H1 (cell line): ENCODE results near the gene SPG7. TPM values are rescaled to one million over a fixed set of nuclear protein-coding genes. Genes with fewer than 3 reads are reported as not detected.
A peak's percentile ranks its signal among the peaks of the same experiment; 100 is the strongest.

ENCODE experiments used
- HDAC2 ChIP-seq, 2 experiments: fragments of 300-600 bp in 1 of 2; sonication (generic) in 1 of 2; IDR thresholded peaks; 2 replicates each; pipeline ENCODE4 v1.6.1; 2011 to 2012; ENCODE audit warnings: low read depth in 2 of 2, low read length in 2 of 2, mild to moderate bottlenecking in 2 of 2, moderate library complexity in 2 of 2, borderline replicate concordance in 1 of 2, inconsistent platforms in 1 of 2
- MAX ChIP-seq: IDR thresholded peaks from 2 replicates; pipeline ENCODE4 v1.6.1; 2012; ENCODE audit warnings: inconsistent platforms
- RXRA ChIP-seq: IDR thresholded peaks from 2 replicates; pipeline ENCODE4 v1.6.1; 2011; ENCODE audit warnings: low read depth, mild to moderate bottlenecking, low read length, moderate library complexity; ENCODE audit not compliant: insufficient read depth
- SAP30 ChIP-seq: fragments of 300-600 bp; sonication (generic); IDR thresholded peaks from 2 replicates; pipeline ENCODE4 v1.7.1; 2012; ENCODE audit warnings: low read length, moderate library complexity, mild to moderate bottlenecking, inconsistent platforms; ENCODE audit not compliant: insufficient read depth, insufficient replicate concordance
- TAF7 ChIP-seq: optimal IDR thresholded peaks from 2 replicates; pipeline ENCODE3; 2011; ENCODE audit warnings: low read depth, mild to moderate bottlenecking, inconsistent platforms, low read length, moderate library complexity, borderline replicate concordance
- TBP ChIP-seq: IDR thresholded peaks from 2 replicates; pipeline ENCODE4 v1.6.1; 2011; ENCODE audit warnings: low read depth, low read length, improper control_type of control experiment
- polyA plus RNA-seq, 7 experiments: library from polyadenylated mRNA; depleted of rRNA in 3 of 7; stranded (reverse) in 5 of 7; unstranded in 2 of 7; fragments of >200 nt in 5 of 7; fragments of 200-250 nt in 2 of 7; gene quantifications; 1 replicate in 5 of 7; 2 replicates in 1 of 7; 4 replicates in 1 of 7; pipeline versions ENCODE4 v1.2.1 to v1.2.3, GENCODE V29; 2011 to 2013; ENCODE audit warnings: missing spikeins in 2 of 7, mixed read lengths in 2 of 7
- total RNA-seq: library from RNA; stranded (reverse); fragmentation: NEBNext Ultra II Directional; extraction: Animal tissue kit (Norgen Biotek cat#: 25700); gene quantifications from 2 replicates; pipeline ENCODE4 v1.2.1, GENCODE V29; 2021

SPG7 gene
- total and polyA plus RNA-seq, 2 of the 8 experiments (the other 6 are each of a cell fraction or from before 2014, with no cell fraction given) = 72.1 to 113 TPM

- no peak for TF ChIP-seq TBP
- no peak for TF ChIP-seq SAP30
- peak; percentile 57 for TF ChIP-seq MAX
- no peak for TF ChIP-seq TAF7
- no peak for TF ChIP-seq RXRA
- 0 out of 4 replicates have a peak, but pooled peaks of 1 of the 2 experiments have one; percentile 8 for TF ChIP-seq HDAC2 (IDR thresholded peaks at IDR 0.05; ENCODE audit: borderline replicate concordance in 1 of 2, low read depth in 2 of 2, low read length in 2 of 2)
- TF ChIP-seq, all 59 proteins: peak for 6
These were observed 67.3 kb downstream of the SPG7 start, which contains the start of gene CPNE7 (continued) for GRCh38 chr16:89575247-89576152.
